ENCODE results near the gene KIAA0825.

KIAA0825 gene

DNA sequence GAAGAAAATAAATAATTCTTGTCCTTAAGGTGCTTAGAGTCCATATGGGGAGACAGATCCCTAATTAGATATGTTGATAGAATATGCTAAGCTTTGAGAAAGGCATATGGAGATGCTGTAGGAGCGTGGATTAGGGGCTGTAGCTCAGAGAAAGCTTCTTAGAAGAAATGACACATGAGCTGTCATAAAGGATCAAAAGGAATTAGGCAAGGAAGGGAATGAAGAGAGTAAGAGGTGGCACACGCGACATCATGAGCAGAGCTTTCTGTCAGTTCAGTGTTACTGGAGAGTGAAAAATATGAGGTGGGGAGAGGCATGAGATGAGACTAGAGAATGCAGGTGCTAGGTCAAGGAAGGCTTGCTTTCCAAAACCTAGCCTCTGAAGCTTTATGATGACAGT is 118.6 kb downstream of the KIAA0825 start:
- no peak for DNase-seq (ENCODE audit: low read depth, low spot score)
- no peaks in the 10 kb centered on the region for H3K4me1 ChIP-seq (ENCODE audit: insufficient read depth, insufficient read length)
- TF ChIP-seq ZNF274 (IDR thresholded peaks at IDR 0.05; ENCODE audit: low read depth, low read length) (no peak), YY1 (IDR thresholded peaks at IDR 0.05; ENCODE audit: insufficient read depth, insufficient read length) (no peak)
- no peaks in the 10 kb centered on the region for H3K9me3 ChIP-seq (ENCODE audit: insufficient read depth, low read length)
- H3K4me3 ChIP-seq (ENCODE audit: insufficient read length, low read depth), result no peak overlapping the region
- H3K27me3 ChIP-seq (ENCODE audit: insufficient read depth, insufficient read length), result no peaks in the 10 kb centered on the region
- no peak overlapping the region for H3K9ac ChIP-seq (ENCODE audit: insufficient read length, low read depth)
- H3K36me3 ChIP-seq (ENCODE audit: insufficient read depth, insufficient read length, low read length), result no peaks in the 10 kb centered on the region

DNA sequence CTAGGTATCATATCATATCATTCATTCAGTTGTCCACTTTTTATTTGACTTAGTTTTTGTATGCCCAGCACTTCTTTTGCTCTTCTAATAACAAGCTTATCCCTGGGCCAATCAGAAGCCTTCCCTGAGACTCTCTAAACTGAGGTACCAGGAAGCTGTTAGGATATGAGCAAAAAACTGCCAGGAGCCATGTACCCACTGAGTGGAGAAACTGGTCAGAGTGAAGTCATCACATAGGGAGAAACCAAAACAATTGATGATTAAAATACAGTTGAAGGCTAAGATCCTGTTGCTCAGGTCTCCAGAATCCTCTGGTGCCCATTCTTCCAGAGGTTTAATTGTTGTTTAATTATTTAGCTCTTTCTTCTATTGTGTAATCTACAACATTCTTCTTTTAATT is 120.2 kb downstream of the KIAA0825 start:
- H3K27me3 ChIP-seq (ENCODE audit: insufficient read depth, insufficient read length), result no peaks in the 10 kb centered on the region
- H3K4me1 ChIP-seq (ENCODE audit: insufficient read depth, insufficient read length), result no peaks in the 10 kb centered on the region
- H3K4me3 ChIP-seq (ENCODE audit: insufficient read length, low read depth), result no peak overlapping the region
- no peaks in the 10 kb centered on the region for H3K9me3 ChIP-seq (ENCODE audit: insufficient read depth, low read length)
- DNase-seq (ENCODE audit: low read depth, low spot score), result no peak
- no peaks in the 10 kb centered on the region for H3K36me3 ChIP-seq (ENCODE audit: insufficient read depth, insufficient read length, low read length)
- H3K9ac ChIP-seq (ENCODE audit: insufficient read length, low read depth), result no peak overlapping the region
- TF ChIP-seq SUZ12 (IDR thresholded peaks at IDR 0.05; ENCODE audit: extremely low read depth, insufficient read depth, insufficient read length) (no peak), YY1 (IDR thresholded peaks at IDR 0.05; ENCODE audit: insufficient read depth, insufficient read length) (no peak), ZNF274 (IDR thresholded peaks at IDR 0.05; ENCODE audit: low read depth, low read length) (no peak)

DNA sequence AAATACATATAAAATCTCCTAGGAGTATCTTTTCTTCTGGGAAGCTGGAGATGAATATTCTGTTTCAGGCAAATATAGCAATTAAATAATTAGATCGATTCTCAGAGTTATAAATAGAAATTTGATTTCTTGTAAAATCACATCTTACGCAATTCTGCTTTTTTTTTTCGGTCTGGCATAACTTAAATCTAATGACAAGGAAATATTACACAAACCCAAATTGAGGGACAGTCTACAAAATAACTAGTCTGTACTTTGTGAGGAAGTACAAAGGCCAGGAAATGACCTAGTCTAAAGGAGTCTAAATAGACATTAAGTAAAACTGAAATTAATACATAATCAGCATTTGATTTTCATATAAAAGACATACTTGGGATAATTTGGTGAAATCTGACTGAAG is 133.3 kb downstream of the KIAA0825 start:
- Histone ChIP-seq H3K9me3 (ENCODE audit: insufficient read depth, low read length) (no peaks in the 10 kb centered on the region), H3K9ac (ENCODE audit: insufficient read length, low read depth) (no peak overlapping the region), H3K27me3 (ENCODE audit: insufficient read depth, insufficient read length) (no peaks in the 10 kb centered on the region), H3K4me3 (ENCODE audit: insufficient read length, low read depth) (no peak overlapping the region), H3K4me1 (ENCODE audit: insufficient read depth, insufficient read length) (no peaks in the 10 kb centered on the region), H3K36me3 (ENCODE audit: insufficient read depth, insufficient read length, low read length) (no peaks in the 10 kb centered on the region)
- DNase-seq (ENCODE audit: low read depth, low spot score), result no peak
- TF ChIP-seq YY1 (IDR thresholded peaks at IDR 0.05; ENCODE audit: insufficient read depth, insufficient read length) (no peak), ZNF274 (IDR thresholded peaks at IDR 0.05; ENCODE audit: low read depth, low read length) (no peak), SUZ12 (IDR thresholded peaks at IDR 0.05; ENCODE audit: extremely low read depth, insufficient read depth, insufficient read length) (no peak)

DNA sequence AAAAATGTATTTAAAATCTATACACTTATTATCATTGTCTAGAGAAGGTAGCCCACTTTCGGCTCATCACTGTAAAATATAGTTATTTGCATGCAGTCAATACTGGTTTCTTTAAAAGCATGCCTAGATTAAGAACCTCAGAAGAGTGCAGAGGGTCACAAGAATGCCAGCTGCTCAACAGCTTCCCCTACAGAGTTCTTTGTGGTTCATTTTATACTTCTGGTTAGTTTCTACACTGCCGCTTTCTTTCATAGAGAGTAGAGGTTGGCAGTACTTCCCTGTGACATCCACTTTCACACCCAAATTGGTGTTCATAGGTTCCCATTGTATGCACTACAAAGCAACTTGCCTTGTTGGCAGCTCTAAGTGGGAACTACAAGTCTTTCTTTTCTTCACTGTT is 137.3 kb downstream of the KIAA0825 start:
- no peaks in the 10 kb centered on the region for H3K36me3 ChIP-seq (ENCODE audit: insufficient read depth, insufficient read length, low read length)
- no peak for DNase-seq (ENCODE audit: low read depth, low spot score)
- H3K9me3 ChIP-seq (ENCODE audit: insufficient read depth, low read length), result no peaks in the 10 kb centered on the region
- TF ChIP-seq YY1 (IDR thresholded peaks at IDR 0.05; ENCODE audit: insufficient read depth, insufficient read length), result no peak
- no peak for TF ChIP-seq ZNF274 (IDR thresholded peaks at IDR 0.05; ENCODE audit: low read depth, low read length)
- TF ChIP-seq SUZ12 (IDR thresholded peaks at IDR 0.05; ENCODE audit: extremely low read depth, insufficient read depth, insufficient read length), result no peak
- H3K27me3 ChIP-seq (ENCODE audit: insufficient read depth, insufficient read length), result no peaks in the 10 kb centered on the region
- H3K4me1 ChIP-seq (ENCODE audit: insufficient read depth, insufficient read length), result no peaks in the 10 kb centered on the region
- no peak overlapping the region for H3K4me3 ChIP-seq (ENCODE audit: insufficient read length, low read depth)
- H3K9ac ChIP-seq (ENCODE audit: insufficient read length, low read depth), result no peak overlapping the region

DNA sequence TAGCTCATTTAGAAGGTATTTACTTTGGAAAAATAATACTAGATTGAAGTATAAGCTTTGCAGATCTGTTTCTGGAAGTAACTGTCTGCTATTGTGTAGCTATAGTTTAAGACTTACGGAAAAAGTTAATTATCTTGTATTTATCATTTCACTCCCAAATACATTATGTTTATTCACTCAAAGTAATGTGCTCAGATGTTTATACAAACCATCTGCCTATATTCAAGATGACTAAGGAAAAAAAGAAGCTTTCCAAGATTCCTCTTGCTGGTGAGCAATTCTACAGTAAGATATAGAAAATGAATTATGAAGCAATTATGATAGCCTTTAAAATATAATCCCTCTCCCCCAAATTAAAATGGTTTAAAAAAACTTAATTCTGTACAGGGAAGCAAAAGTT is 137.9 kb downstream of the KIAA0825 start:
- Histone ChIP-seq H3K27me3 (ENCODE audit: insufficient read depth, insufficient read length) (no peaks in the 10 kb centered on the region), H3K4me3 (ENCODE audit: insufficient read length, low read depth) (no peak overlapping the region), H3K36me3 (ENCODE audit: insufficient read depth, insufficient read length, low read length) (no peaks in the 10 kb centered on the region), H3K9ac (ENCODE audit: insufficient read length, low read depth) (no peak overlapping the region), H3K9me3 (ENCODE audit: insufficient read depth, low read length) (no peaks in the 10 kb centered on the region), H3K4me1 (ENCODE audit: insufficient read depth, insufficient read length) (no peaks in the 10 kb centered on the region)
- no peak for DNase-seq (ENCODE audit: low read depth, low spot score)
- TF ChIP-seq ZNF274 (IDR thresholded peaks at IDR 0.05; ENCODE audit: low read depth, low read length), result no peak
- TF ChIP-seq SUZ12 (IDR thresholded peaks at IDR 0.05; ENCODE audit: extremely low read depth, insufficient read depth, insufficient read length), result no peak
- no peak for TF ChIP-seq YY1 (IDR thresholded peaks at IDR 0.05; ENCODE audit: insufficient read depth, insufficient read length)

DNA sequence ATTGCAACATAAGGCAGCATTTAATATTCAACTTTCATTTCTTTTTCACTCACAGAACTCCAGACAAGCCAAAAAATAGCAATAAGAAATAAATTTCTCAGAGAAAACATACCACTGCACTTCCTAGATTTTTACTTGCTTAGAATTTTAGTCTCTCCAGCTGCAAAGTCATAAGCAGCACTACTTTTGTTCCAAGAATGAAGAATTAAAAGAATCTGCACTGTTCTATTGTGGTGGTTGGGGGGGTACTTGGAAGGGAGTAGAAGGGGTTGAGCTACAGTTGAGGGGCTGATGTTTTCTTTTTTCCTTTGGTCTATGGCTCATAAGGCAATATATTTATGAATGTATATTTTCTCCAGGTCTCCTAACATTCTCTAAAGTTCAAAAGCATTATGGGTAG is 144.5 kb downstream of the KIAA0825 start:
- H3K27me3 ChIP-seq (ENCODE audit: insufficient read depth, insufficient read length), result no peaks in the 10 kb centered on the region
- H3K4me3 ChIP-seq (ENCODE audit: insufficient read length, low read depth), result no peak overlapping the region
- TF ChIP-seq ZNF274 (IDR thresholded peaks at IDR 0.05; ENCODE audit: low read depth, low read length) (no peak), SUZ12 (IDR thresholded peaks at IDR 0.05; ENCODE audit: extremely low read depth, insufficient read depth, insufficient read length) (no peak), YY1 (IDR thresholded peaks at IDR 0.05; ENCODE audit: insufficient read depth, insufficient read length) (no peak)
- no peak overlapping the region for H3K9ac ChIP-seq (ENCODE audit: insufficient read length, low read depth)
- no peaks in the 10 kb centered on the region for H3K36me3 ChIP-seq (ENCODE audit: insufficient read depth, insufficient read length, low read length)
- no peaks in the 10 kb centered on the region for H3K9me3 ChIP-seq (ENCODE audit: insufficient read depth, low read length)
- H3K4me1 ChIP-seq (ENCODE audit: insufficient read depth, insufficient read length), result no peaks in the 10 kb centered on the region
- DNase-seq (ENCODE audit: low read depth, low spot score), result no peak

DNA sequence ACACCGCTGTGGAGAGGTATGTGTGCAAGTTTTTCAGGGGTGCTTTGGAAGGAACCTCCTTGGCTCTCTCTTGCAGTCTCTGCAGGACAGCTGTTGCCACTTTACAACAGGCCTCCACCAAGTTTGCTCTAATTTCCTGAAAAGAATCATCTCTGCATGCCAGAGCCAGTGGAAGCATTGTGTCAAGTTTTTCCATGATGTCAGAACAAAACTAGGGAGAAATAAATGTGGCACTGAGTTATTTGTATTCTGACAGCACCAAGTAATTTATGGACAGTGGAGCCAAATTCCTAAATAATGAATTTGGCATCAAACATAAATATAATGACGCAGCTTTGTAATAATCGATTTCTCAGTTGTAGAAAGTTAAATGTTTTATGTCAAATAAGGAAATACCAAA is 146.9 kb downstream of the KIAA0825 start:
- no peaks in the 10 kb centered on the region for H3K4me1 ChIP-seq (ENCODE audit: insufficient read depth, insufficient read length)
- H3K36me3 ChIP-seq (ENCODE audit: insufficient read depth, insufficient read length, low read length), result no peaks in the 10 kb centered on the region
- no peak for DNase-seq (ENCODE audit: low read depth, low spot score)
- H3K4me3 ChIP-seq (ENCODE audit: insufficient read length, low read depth), result no peak overlapping the region
- no peaks in the 10 kb centered on the region for H3K9me3 ChIP-seq (ENCODE audit: insufficient read depth, low read length)
- no peak for TF ChIP-seq SUZ12 (IDR thresholded peaks at IDR 0.05; ENCODE audit: extremely low read depth, insufficient read depth, insufficient read length)
- no peak for TF ChIP-seq ZNF274 (IDR thresholded peaks at IDR 0.05; ENCODE audit: low read depth, low read length)
- TF ChIP-seq YY1 (IDR thresholded peaks at IDR 0.05; ENCODE audit: insufficient read depth, insufficient read length), result no peak
- no peak overlapping the region for H3K9ac ChIP-seq (ENCODE audit: insufficient read length, low read depth)
- H3K27me3 ChIP-seq (ENCODE audit: insufficient read depth, insufficient read length), result no peaks in the 10 kb centered on the region

DNA sequence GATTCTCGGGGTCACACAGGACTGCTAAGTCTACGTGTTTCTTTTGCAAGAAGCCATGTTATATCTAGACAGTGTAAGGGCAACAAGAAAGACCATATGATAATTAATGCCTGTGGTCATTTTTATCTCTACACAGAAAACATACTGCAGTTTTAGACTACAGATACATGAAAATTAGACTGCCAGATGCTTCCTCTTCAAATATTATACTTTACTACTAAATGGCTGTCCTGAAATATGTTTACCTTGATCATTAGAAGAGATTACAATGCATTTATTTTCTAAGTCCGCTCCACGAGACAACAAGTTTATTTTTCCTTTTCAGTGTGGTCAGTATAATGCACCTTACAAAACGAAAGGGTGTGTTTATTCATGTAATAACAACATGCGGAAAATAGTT is 147.6 kb downstream of the KIAA0825 start:
- H3K4me3 ChIP-seq (ENCODE audit: insufficient read length, low read depth), result no peak overlapping the region
- no peak for DNase-seq (ENCODE audit: low read depth, low spot score)
- no peak overlapping the region for H3K9ac ChIP-seq (ENCODE audit: insufficient read length, low read depth)
- no peaks in the 10 kb centered on the region for H3K4me1 ChIP-seq (ENCODE audit: insufficient read depth, insufficient read length)
- no peaks in the 10 kb centered on the region for H3K36me3 ChIP-seq (ENCODE audit: insufficient read depth, insufficient read length, low read length)
- TF ChIP-seq YY1 (IDR thresholded peaks at IDR 0.05; ENCODE audit: insufficient read depth, insufficient read length), result no peak
- no peak for TF ChIP-seq SUZ12 (IDR thresholded peaks at IDR 0.05; ENCODE audit: extremely low read depth, insufficient read depth, insufficient read length)
- TF ChIP-seq ZNF274 (IDR thresholded peaks at IDR 0.05; ENCODE audit: low read depth, low read length), result no peak
- H3K9me3 ChIP-seq (ENCODE audit: insufficient read depth, low read length), result no peaks in the 10 kb centered on the region
- H3K27me3 ChIP-seq (ENCODE audit: insufficient read depth, insufficient read length), result no peaks in the 10 kb centered on the region
